GM21423 (cell line): ENCODE results near the gene TMEM151B.

Experiments
- ATAC-seq: cut with Tn5 transposase; IDR thresholded peaks from one replicate; pipeline ENCODE4 v1.9.1; 2021; ENCODE audit warnings: mild to moderate bottlenecking, moderate library complexity; ENCODE audit not compliant: unreplicated experiment

The TMEM151B gene

GRCh38 chr6:44356487-44356886 lies 86.2 kb downstream of the TMEM151B start:
- no peak for ATAC-seq
